Sigmoid colon (tissue), 7 donors: ENCODE results near the gene ADGRV1. TPM values are rescaled to one million over a fixed set of nuclear protein-coding genes. Genes with fewer than 3 reads are reported as not detected.

ENCODE experiments used
- DNase-seq: peaks from one replicate; pipeline ENCODE4 v3.0.0-alpha.2; 2019
- H3K27ac ChIP-seq, 4 donors: fragments of 200-600 bp; sonication (generic); one replicate each; pipeline ENCODE4 v1.5.1; 2016 to 2019; ENCODE audit warnings: mild to moderate bottlenecking in 1 of 4
- H3K27me3 ChIP-seq, 3 donors: fragments of 200-600 bp; sonication (generic); one replicate each; pipeline ENCODE4 v1.5.1; 2019; ENCODE audit warnings: mild to moderate bottlenecking in 1 of 3
- H3K36me3 ChIP-seq, 4 donors: fragments of 200-600 bp; sonication (generic); one replicate each; pipeline ENCODE4 v1.5.1; 2016 to 2019
- H3K4me1 ChIP-seq, 4 donors: fragments of 200-600 bp; sonication (generic); one replicate each; pipeline ENCODE4 v1.5.1; 2017 to 2019
- H3K4me3 ChIP-seq, 4 donors: fragments of 200-600 bp; sonication (generic); one replicate each; pipeline ENCODE4 v1.5.1; 2017 to 2019; ENCODE audit warnings: mild to moderate bottlenecking in 2 of 4, moderate library complexity in 1 of 4
- H3K9me3 ChIP-seq, 4 donors: fragments of 200-600 bp in 3 of 4; sonication (generic) in 3 of 4; one replicate each; pipeline versions ENCODE4 v1.5.1 to v1.6.1; 2013 to 2019
- EP300 ChIP-seq, 4 donors: sonication (generic); formaldehyde crosslinking; IDR thresholded peaks; one replicate each; pipeline ENCODE4 v1.6.1; 2017; ENCODE audit warnings: antibody characterized with exemption in 4 of 4
- POLR2A ChIP-seq, 2 donors: fragments of 450-650 bp; IDR thresholded peaks; one replicate each; pipeline ENCODE4 v1.6.1; 2016; ENCODE audit warnings: antibody characterized with exemption in 2 of 2, mild to moderate bottlenecking in 2 of 2, moderate library complexity in 2 of 2
- POLR2AphosphoS5 ChIP-seq, 4 donors: sonication (generic); formaldehyde crosslinking; IDR thresholded peaks; one replicate each; pipeline ENCODE4 v1.6.1; 2017; ENCODE audit warnings: antibody characterized with exemption in 4 of 4
- WGBS, 2 donors: extraction: QIAGEN DNeasy Blood & Tissue Kit; methylation state at CpG; one replicate each; pipeline ENCODE4 v1.1.7; 2013; 5-methylcytosine and 5-hydroxymethylcytosine counted together
- intact Hi-C: fragments of 100-400 bp; cut with DNase I; formaldehyde crosslinking; loops from one replicate; pipeline ENCODE4 v1.15.1; 2023
- polyA plus RNA-seq, 3 donors: library from polyadenylated mRNA; stranded (reverse); fragments of 200-250 nt; gene quantifications; one replicate each; pipeline ENCODE4 v1.2.3, GENCODE V29; 2013
- total RNA-seq, 4 donors: library from RNA; depleted of rRNA; stranded (reverse); fragments of >200 nt; gene quantifications; one replicate each; pipeline ENCODE4 v1.1.0, GENCODE V29; 2016
- TF ChIP-seq, protein P1 (sequence below), 4 experiments: fragments of 450-650 bp in 3 of 4; fragments of 200-600 bp in 1 of 4; IDR thresholded peaks; one replicate each; pipeline ENCODE4 v1.5.1; 2016 to 2019; ENCODE audit warnings: antibody characterized with exemption in 4 of 4, mild to moderate bottlenecking in 3 of 4, moderate library complexity in 2 of 4
- donor health status: healthy with polysubstance abuse.
- donor health status: Bipolar disorder and iron deficiency.
- donor health status: healthy.

Gene ADGRV1
- total and polyA plus RNA-seq, 7 donors = 0.54 to 2.1 (median 0.74) TPM; not detected in 1

GRCh38 chr5:91194824-91195381 lies 636.3 kb downstream of the ADGRV1 start:
- TF ChIP-seq POLR2AphosphoS5 (IDR thresholded peaks at IDR 0.05) = no peak
- TF ChIP-seq, protein P1, sequence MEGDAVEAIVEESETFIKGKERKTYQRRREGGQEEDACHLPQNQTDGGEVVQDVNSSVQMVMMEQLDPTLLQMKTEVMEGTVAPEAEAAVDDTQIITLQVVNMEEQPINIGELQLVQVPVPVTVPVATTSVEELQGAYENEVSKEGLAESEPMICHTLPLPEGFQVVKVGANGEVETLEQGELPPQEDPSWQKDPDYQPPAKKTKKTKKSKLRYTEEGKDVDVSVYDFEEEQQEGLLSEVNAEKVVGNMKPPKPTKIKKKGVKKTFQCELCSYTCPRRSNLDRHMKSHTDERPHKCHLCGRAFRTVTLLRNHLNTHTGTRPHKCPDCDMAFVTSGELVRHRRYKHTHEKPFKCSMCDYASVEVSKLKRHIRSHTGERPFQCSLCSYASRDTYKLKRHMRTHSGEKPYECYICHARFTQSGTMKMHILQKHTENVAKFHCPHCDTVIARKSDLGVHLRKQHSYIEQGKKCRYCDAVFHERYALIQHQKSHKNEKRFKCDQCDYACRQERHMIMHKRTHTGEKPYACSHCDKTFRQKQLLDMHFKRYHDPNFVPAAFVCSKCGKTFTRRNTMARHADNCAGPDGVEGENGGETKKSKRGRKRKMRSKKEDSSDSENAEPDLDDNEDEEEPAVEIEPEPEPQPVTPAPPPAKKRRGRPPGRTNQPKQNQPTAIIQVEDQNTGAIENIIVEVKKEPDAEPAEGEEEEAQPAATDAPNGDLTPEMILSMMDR (IDR thresholded peaks at IDR 0.05) = no peak
- no peak for TF ChIP-seq EP300 (IDR thresholded peaks at IDR 0.05)
- TF ChIP-seq POLR2A (IDR thresholded peaks at IDR 0.05) = no peak
- Histone ChIP-seq H3K9me3 (no peaks in the 10 kb centered on the region), H3K27me3 (no peaks in the 10 kb centered on the region), H3K4me1 (peaks cover 0 to 10% (median 9%) of the 10 kb centered on the region in 4 donors), H3K27ac (no peak overlapping the region), H3K4me3 (no peak overlapping the region), H3K36me3 (no peaks in the 10 kb centered on the region)
- no peak for DNase-seq
- intact Hi-C loops = no loop called here
- WGBS, 2 donors = 18 to 66% methylated on average over 8 of the region's 8 CpGs

DNA sequence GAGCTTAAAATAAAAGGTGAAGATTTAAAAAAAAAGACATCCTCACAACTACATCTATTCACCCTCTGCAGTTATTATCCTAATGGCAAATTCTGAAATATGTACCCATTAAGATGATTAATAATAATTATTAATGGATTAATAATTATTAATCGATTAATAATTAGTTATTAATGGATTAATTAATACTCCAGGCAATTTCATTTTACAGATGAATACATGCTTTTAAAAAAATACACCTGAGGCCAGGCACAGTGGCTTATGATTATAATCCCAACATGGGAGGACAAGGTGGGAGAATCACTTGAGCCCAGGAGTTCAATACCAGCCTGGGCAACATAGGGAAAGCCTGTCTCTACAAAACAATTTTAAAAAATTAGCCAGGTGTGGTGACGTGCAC lies 642.1 kb downstream of the ADGRV1 start:
- intact Hi-C loops = loop anchor here (5.0 kb wide), 1 partner anchor 793 kb away; the partner anchor contains the start of gene CETN3
- H3K4me1 ChIP-seq = no peaks in the 10 kb centered on the region
- TF ChIP-seq, protein P1 (IDR thresholded peaks at IDR 0.05) = no peak
- TF ChIP-seq POLR2A (IDR thresholded peaks at IDR 0.05) = no peak
- no peak for TF ChIP-seq POLR2AphosphoS5 (IDR thresholded peaks at IDR 0.05)
- no peak for TF ChIP-seq EP300 (IDR thresholded peaks at IDR 0.05)
- DNase-seq = no peak
- H3K27me3 ChIP-seq = no peaks in the 10 kb centered on the region
- no peak overlapping the region for H3K27ac ChIP-seq
- H3K36me3 ChIP-seq = no peaks in the 10 kb centered on the region
- H3K4me3 ChIP-seq = no peak overlapping the region
- 50 to 80% methylated on average over 2 of the region's 2 CpGs for WGBS, 2 donors
- H3K9me3 ChIP-seq = no peaks in the 10 kb centered on the region

DNA sequence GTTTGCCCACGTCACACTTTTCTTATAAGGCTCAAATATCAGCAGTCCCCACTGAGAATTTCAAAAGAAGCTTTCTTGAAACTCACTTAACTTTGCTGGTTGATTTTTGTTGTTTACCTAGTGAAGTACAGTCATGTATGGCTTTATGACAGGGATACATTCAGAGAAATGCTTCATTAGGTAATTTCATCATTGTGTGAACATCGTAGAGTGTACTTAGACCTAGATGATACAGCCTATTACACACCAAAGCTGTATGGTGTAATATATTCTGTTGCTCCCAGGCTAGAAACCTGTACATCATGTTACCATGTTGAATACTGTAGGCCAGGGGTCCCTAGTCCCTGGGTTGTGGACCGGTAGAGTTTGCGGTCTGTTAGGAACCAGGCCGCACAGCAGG lies 647.5 kb downstream of the ADGRV1 start:
- no peak overlapping the region for H3K4me3 ChIP-seq
- DNase-seq = no peak
- 93 to 100% methylated on average over 4 to 5 of the region's 5 CpGs for WGBS, 2 donors
- no peaks in the 10 kb centered on the region for H3K27me3 ChIP-seq
- no peaks in the 10 kb centered on the region for H3K9me3 ChIP-seq
- no peaks in the 10 kb centered on the region for H3K36me3 ChIP-seq
- H3K27ac ChIP-seq = no peak overlapping the region
- TF ChIP-seq EP300 (IDR thresholded peaks at IDR 0.05) = no peak
- TF ChIP-seq, protein P1 (IDR thresholded peaks at IDR 0.05) = no peak
- TF ChIP-seq POLR2A (IDR thresholded peaks at IDR 0.05) = no peak
- TF ChIP-seq POLR2AphosphoS5 (IDR thresholded peaks at IDR 0.05) = no peak
- intact Hi-C loops = no loop called here
- no peaks in the 10 kb centered on the region for H3K4me1 ChIP-seq

DNA sequence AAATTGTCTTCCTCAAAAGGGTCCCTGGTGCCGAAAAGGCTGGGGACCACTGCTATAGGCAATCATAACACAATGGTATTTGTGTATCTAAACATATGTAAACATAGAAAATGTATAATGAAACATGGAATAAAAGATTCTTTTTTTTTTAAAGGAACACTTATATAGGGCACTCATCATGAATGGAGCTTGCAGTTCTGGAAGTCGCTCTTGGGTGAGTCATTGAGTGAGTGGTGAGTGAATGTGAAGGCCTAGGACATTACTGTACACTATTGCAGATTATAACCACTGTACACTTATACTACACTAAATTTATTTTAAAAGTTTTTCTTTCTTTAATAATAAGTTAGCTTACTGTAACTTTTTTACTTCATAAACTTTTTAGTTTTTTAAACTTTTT lies 648.1 kb downstream of the ADGRV1 start:
- Histone ChIP-seq H3K27me3 (no peaks in the 10 kb centered on the region), H3K4me1 (no peaks in the 10 kb centered on the region), H3K4me3 (no peak overlapping the region), H3K36me3 (no peaks in the 10 kb centered on the region), H3K27ac (no peak overlapping the region), H3K9me3 (no peaks in the 10 kb centered on the region)
- 94 to 97% methylated on average over 2 of the region's 2 CpGs for WGBS, 2 donors
- DNase-seq = no peak
- TF ChIP-seq POLR2AphosphoS5 (IDR thresholded peaks at IDR 0.05) = no peak
- no peak for TF ChIP-seq EP300 (IDR thresholded peaks at IDR 0.05)
- TF ChIP-seq, protein P1 (IDR thresholded peaks at IDR 0.05) = no peak
- no peak for TF ChIP-seq POLR2A (IDR thresholded peaks at IDR 0.05)
- intact Hi-C loops = no loop called here

- Histone ChIP-seq H3K9me3 (no peaks in the 10 kb centered on the region), H3K27me3 (no peaks in the 10 kb centered on the region), H3K4me3 (no peak overlapping the region), H3K4me1 (peaks cover 0 to 5% (median 1%) of the 10 kb centered on the region in 4 donors), H3K36me3 (no peaks in the 10 kb centered on the region), H3K27ac (no peak overlapping the region)
- intact Hi-C loops = no loop called here
- DNase-seq = no peak
- no peak for TF ChIP-seq POLR2A (IDR thresholded peaks at IDR 0.05)
- no peak for TF ChIP-seq POLR2AphosphoS5 (IDR thresholded peaks at IDR 0.05)
- TF ChIP-seq EP300 (IDR thresholded peaks at IDR 0.05) = no peak
- TF ChIP-seq, protein P1 (IDR thresholded peaks at IDR 0.05) = no peak
- WGBS, 2 donors = 94 to 97% methylated on average over 3 of the region's 3 CpGs
Observed at GRCh38 chr5:91207248-91207647, 648.7 kb downstream of the ADGRV1 start.
